Activated T-helper 17 cell treated with anti-CD3 and anti-CD28 coated beads, Interleukin-2, amount 50 U/mL, for 72 hours (primary cell): ENCODE measurements around the gene AKIRIN2. TPM values are rescaled to one million over a fixed set of nuclear protein-coding genes. Genes with fewer than 3 reads are reported as not detected.

Source experiments
- ATAC-seq: fragments of 150-1000 bp; cut with Tn5 transposase; replicated peaks from 2 replicates; pipeline ENCODE4 v1.10.0; 2021; ENCODE audit warnings: mild to moderate bottlenecking, moderate library complexity
- H3K27ac Mint-ChIP-seq: one replicate; pipeline ENCODE4 v1.8.0; 2022; ENCODE audit warnings: mixed read lengths
- H3K27me3 Mint-ChIP-seq: one replicate; pipeline ENCODE4 v1.8.0; 2022; ENCODE audit warnings: mixed read lengths
- H3K36me3 Mint-ChIP-seq: one replicate; pipeline ENCODE4 v1.8.0; 2022; ENCODE audit warnings: low read depth, mild to moderate bottlenecking, mixed read lengths
- H3K4me1 Mint-ChIP-seq: one replicate; pipeline ENCODE4 v1.8.0; 2022; ENCODE audit warnings: mixed read lengths
- H3K4me3 Mint-ChIP-seq: one replicate; pipeline ENCODE4 v1.8.0; 2022; ENCODE audit warnings: mild to moderate bottlenecking, mixed read lengths
- H3K9me3 Mint-ChIP-seq: one replicate; pipeline ENCODE4 v1.8.0; 2022; ENCODE audit warnings: mixed read lengths
- total RNA-seq, 2 donors: library from RNA; stranded (reverse); gene quantifications; one replicate each; pipeline ENCODE4 v1.2.3, GENCODE V29; 2022

AKIRIN2 gene
- total RNA-seq, 2 donors from 2014 or later: 80.5 to 82.2 TPM

DNA sequence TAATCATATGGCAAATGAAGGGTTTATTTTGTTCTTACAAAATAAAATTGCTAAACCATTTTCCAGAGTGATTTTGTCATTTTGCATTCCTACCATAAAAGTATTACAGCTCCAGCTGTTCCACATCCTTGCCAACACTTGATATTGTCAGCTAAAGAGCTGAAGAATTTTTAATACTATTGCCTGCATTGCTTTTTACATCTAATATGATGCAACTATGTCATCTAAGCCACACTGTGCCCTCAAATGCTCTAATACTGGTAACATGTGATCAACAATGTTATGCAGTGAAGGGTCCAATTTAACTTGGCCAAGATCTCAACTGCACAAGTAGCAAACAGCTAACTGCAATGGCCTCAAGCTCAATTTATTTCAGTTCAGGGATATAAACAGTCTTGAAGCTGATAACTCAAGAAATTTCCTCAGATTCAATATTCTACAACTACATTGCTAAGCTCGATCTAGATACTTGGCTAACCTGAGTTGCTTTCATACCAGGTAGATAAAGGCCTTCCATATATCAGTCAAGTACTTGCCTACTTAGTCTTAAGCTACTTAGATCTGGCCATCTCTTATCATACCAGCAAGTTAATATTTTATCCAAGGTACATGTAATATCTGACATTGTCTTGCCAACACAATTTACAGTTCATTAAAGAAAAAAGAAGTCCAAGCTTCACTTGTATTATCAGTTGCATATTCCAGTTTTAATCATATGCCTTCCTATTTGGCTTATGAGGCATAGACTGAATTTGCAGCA is 17.0 kb downstream of the AKIRIN2 start:
- no peaks in the 10 kb centered on the region for H3K27me3 Mint-ChIP-seq
- H3K4me1 Mint-ChIP-seq: peaks cover 29% of the 10 kb centered on the region
- H3K27ac Mint-ChIP-seq: peak overlapping the region; percentile 21
- H3K36me3 Mint-ChIP-seq: peaks cover 63% of the 10 kb centered on the region
- H3K4me3 Mint-ChIP-seq: no peak overlapping the region
- no peaks in the 10 kb centered on the region for H3K9me3 Mint-ChIP-seq
- no peak for ATAC-seq

DNA sequence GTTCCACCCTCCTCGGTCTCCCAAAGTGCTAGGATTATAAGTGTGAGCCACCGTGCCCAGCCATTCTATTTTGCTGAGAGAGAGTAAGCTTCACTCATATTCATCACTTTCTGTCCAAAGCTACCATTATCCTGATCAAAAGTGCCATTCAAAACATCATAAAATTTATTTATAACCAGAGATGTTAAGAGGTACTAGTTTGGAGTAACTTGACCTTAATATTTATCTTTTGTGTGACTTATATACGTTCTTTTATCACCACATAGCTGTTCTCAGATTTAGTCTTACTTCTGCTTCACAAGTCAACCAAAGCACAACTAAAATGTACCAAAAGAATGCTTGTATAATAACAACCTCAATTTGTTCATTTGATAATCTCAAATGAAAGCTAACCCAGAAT is 18.1 kb downstream of the AKIRIN2 start:
- Mint-ChIP-seq H3K27me3 (no peaks in the 10 kb centered on the region), H3K4me3 (peak overlapping the region; percentile 23), H3K27ac (no peak overlapping the region), H3K4me1 (peaks cover 29% of the 10 kb centered on the region), H3K36me3 (peaks cover 65% of the 10 kb centered on the region), H3K9me3 (no peaks in the 10 kb centered on the region)
- no peak for ATAC-seq

DNA sequence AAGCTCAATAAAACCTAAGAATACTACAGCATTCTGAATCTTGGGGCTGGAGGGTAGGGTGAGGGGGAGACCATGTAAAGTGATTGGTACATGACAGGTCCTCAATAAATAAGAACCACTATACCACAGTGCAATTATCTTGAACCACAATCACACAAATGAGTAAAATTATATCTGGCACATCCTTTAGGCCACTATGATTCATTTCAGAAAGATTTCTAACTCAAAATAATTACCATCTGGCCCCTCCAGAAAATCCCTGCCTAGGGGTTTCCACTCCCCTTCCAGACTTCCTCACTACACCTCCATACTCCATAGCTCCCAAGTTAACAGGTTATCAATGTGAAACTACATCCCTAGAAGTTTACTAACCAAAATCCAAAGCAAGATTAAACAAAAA is 19.7 kb downstream of the AKIRIN2 start:
- peaks cover 36% of the 10 kb centered on the region for H3K4me1 Mint-ChIP-seq
- H3K27ac Mint-ChIP-seq: peak overlapping the region; percentile 85
- no peaks in the 10 kb centered on the region for H3K9me3 Mint-ChIP-seq
- H3K36me3 Mint-ChIP-seq: peaks cover 80% of the 10 kb centered on the region
- no peaks in the 10 kb centered on the region for H3K27me3 Mint-ChIP-seq
- ATAC-seq: peak; percentile 95
- peak overlapping the region; percentile 32 for H3K4me3 Mint-ChIP-seq

DNA sequence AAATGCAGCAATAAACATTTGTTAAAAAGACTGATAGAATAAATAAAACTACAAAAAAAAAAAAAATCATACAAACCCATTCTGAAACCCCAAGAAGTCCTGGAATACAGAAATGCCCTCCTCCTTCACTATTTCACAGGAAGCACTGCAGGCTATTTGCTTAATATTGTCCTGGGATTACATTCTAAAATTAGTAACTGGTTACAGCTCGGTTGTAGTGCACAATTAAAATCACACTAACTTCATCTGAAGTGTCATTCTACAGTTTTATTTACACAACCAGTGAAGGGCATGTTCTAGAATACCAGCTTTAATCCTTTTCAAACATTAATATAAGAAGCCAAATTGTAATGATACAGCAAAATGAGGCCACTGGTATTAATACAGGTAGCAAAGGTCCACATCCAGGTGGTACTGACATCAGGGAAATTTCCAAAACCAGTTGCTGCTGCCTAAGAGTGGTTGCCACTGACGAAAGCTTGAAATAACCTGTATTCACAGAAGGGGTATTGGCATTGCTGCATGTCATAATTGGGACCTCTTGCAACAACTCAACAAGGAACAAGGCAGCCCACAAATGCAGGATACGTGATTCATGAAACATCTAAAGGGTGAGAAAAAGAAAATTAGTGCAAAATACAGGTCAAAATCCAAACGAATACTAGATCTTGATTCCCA is 26.9 kb downstream of the AKIRIN2 start:
- peak overlapping the region; percentile 67 for H3K27ac Mint-ChIP-seq
- no peak overlapping the region for H3K4me3 Mint-ChIP-seq
- no peaks in the 10 kb centered on the region for H3K27me3 Mint-ChIP-seq
- H3K4me1 Mint-ChIP-seq: peaks cover 18% of the 10 kb centered on the region
- H3K9me3 Mint-ChIP-seq: no peaks in the 10 kb centered on the region
- no peak for ATAC-seq
- H3K36me3 Mint-ChIP-seq: peaks cover 98% of the 10 kb centered on the region

DNA sequence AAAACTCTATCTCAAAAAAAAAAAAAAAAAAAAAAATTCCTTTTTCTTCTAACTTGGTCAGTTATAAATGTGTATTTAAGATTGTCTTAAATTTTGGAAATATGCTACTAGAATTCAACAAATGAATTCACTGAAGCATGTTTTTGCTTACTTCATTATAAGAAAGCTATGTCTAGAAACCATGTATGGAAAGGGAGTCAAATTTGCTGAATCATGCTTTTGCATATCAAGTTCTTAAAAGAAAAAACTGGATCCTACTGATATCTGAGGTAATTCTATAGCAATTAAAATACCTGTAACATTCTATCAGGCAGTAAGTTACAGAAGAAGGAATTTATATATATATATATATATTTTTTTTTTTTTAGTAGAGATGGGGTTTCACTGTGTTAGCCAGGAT is 27.7 kb downstream of the AKIRIN2 start:
- Mint-ChIP-seq H3K9me3 (no peaks in the 10 kb centered on the region), H3K36me3 (peaks cover 96% of the 10 kb centered on the region), H3K4me3 (no peak overlapping the region), H3K4me1 (peaks cover 22% of the 10 kb centered on the region), H3K27me3 (no peaks in the 10 kb centered on the region), H3K27ac (peak overlapping the region; percentile 67)
- ATAC-seq: no peak

DNA sequence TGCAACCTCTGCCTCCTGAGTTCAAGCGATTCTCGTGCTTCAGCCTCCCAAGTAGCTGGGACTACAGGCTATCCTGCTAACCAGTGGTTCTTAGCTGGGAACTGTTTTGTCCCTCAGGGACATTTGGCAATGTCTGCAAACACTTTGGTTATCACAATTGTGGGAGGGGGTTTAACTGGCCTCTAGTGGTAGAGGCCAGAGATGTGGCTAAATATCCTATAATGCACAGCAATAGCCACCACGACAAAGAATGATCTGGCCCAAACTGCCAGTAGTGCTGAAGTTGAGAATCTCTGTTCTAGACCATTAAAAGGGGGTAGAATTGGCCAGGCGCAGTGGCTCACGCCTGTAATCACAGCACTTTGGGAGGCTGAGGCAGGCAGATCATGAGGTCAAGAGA is 28.8 kb downstream of the AKIRIN2 start:
- no peak overlapping the region for H3K4me3 Mint-ChIP-seq
- no peak overlapping the region for H3K27ac Mint-ChIP-seq
- H3K27me3 Mint-ChIP-seq: no peaks in the 10 kb centered on the region
- no peak for ATAC-seq
- H3K36me3 Mint-ChIP-seq: peaks cover 86% of the 10 kb centered on the region
- H3K9me3 Mint-ChIP-seq: no peaks in the 10 kb centered on the region
- H3K4me1 Mint-ChIP-seq: peaks cover 22% of the 10 kb centered on the region

DNA sequence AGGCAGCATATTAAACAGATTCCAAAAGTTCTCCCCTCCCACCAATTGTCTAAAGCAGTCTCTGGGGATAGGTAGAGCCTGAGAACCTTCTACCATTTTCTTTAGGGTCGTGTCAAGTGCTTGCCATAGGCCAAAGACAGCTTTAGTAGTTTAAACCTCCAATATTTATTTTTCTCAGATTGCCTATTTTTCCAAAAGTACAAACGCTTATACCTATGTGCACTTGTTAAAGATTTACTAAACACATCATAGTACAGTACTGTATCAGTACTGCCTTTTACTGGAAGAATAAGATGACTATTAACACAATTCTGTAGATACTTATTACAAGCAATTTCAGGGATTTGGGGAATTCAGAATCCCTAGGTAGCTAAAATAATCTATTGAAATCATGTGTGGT is 29.4 kb downstream of the AKIRIN2 start:
- no peaks in the 10 kb centered on the region for H3K9me3 Mint-ChIP-seq
- H3K27ac Mint-ChIP-seq: peak overlapping the region; percentile 9
- no peaks in the 10 kb centered on the region for H3K27me3 Mint-ChIP-seq
- ATAC-seq: no peak
- peaks cover 18% of the 10 kb centered on the region for H3K4me1 Mint-ChIP-seq
- H3K36me3 Mint-ChIP-seq: peaks cover 86% of the 10 kb centered on the region
- no peak overlapping the region for H3K4me3 Mint-ChIP-seq

DNA sequence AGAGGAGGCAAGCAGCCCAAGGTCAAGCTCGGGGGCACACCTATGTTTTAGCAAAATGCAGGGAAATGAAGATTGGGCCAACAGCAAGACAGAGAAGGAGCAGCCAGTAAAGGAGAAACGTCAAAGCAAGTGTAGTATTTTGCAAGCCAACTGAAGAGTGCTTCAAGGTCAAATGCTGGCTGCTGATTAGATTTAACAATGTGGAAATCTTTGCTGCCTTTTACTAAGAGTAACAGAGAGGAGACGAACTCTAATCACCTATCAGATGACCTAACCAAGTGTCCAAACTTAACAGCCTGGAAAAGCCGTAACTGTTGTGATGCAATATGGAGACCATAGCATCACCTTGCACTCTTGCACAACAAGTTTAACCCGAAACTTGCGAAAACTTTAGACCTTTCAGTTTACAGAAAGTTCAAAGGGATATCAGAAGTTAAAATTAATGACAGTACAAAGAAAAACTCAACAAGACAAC is 30.4 kb downstream of the AKIRIN2 start:
- H3K36me3 Mint-ChIP-seq: peaks cover 86% of the 10 kb centered on the region
- H3K27me3 Mint-ChIP-seq: no peaks in the 10 kb centered on the region
- peak overlapping the region; percentile 9 for H3K27ac Mint-ChIP-seq
- no peak for ATAC-seq
- H3K4me1 Mint-ChIP-seq: peaks cover 15% of the 10 kb centered on the region
- no peak overlapping the region for H3K4me3 Mint-ChIP-seq
- no peaks in the 10 kb centered on the region for H3K9me3 Mint-ChIP-seq

DNA sequence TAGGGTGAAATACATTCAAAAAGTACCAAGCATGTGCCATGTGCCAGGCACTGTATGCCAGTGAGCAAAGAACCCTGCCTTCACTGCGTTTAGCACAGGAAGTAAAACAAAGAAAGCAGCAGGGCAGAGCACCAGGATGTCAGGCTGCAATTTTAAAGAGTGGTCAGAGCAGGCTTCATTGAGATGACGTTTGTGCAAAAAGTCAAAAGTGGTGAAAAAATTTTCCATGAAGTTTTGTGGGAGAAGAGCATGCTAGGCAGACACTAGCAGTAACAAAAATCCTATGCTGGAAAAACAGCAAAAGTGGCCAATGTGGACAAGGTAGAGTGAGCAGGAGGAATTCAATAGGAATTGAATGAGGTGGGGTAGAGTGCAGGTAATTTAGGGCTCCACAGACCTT is 31.3 kb downstream of the AKIRIN2 start:
- no peak for ATAC-seq
- H3K4me1 Mint-ChIP-seq: peaks cover 15% of the 10 kb centered on the region
- no peak overlapping the region for H3K4me3 Mint-ChIP-seq
- H3K9me3 Mint-ChIP-seq: no peaks in the 10 kb centered on the region
- H3K27me3 Mint-ChIP-seq: no peaks in the 10 kb centered on the region
- H3K27ac Mint-ChIP-seq: peak overlapping the region; percentile 9
- H3K36me3 Mint-ChIP-seq: peaks cover 82% of the 10 kb centered on the region

DNA sequence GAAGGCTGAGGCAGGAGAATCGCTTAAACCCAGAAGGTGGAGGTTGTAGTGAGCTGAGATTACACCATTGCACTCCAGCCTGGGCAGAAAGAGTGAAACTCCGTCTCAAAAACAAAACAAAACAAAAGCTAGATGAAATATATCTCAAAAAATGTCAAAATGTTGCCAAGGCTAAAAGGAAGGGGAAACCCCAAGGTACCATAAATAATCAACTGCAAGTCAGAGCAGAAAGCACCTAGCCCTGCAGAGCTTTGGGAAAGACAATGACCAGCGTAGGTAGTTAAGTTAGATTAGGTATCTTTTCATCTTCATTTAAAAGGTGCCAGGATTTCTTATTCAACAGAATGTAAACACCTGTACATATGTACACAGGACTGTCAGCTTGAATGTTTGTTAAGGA is 33.0 kb downstream of the AKIRIN2 start:
- Mint-ChIP-seq H3K4me1 (peaks cover 15% of the 10 kb centered on the region), H3K27ac (no peak overlapping the region), H3K4me3 (no peak overlapping the region), H3K27me3 (no peaks in the 10 kb centered on the region), H3K36me3 (peaks cover 65% of the 10 kb centered on the region), H3K9me3 (no peaks in the 10 kb centered on the region)
- no peak for ATAC-seq

DNA sequence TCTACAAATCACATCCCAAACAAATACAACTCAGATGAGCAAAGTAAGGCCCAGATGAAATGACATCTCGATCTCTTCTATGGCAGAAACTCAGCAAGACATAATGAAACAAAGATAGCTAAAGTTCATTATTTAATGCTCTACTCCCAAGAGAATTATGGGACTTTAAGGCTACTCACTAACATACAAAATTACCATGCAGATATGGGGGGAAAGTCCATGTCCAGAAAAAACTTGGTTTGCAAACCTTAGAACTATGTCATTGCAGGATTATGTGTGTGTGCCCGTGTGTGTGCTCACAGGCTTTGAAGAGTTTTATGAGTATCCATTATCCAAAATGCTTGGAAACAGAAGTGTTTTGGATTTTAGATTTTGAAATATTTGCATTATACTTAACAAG is 34.0 kb downstream of the AKIRIN2 start:
- H3K9me3 Mint-ChIP-seq: no peaks in the 10 kb centered on the region
- no peak overlapping the region for H3K4me3 Mint-ChIP-seq
- H3K36me3 Mint-ChIP-seq: peaks cover 65% of the 10 kb centered on the region
- no peak overlapping the region for H3K27ac Mint-ChIP-seq
- H3K27me3 Mint-ChIP-seq: no peaks in the 10 kb centered on the region
- peaks cover 15% of the 10 kb centered on the region for H3K4me1 Mint-ChIP-seq
- ATAC-seq: no peak

DNA sequence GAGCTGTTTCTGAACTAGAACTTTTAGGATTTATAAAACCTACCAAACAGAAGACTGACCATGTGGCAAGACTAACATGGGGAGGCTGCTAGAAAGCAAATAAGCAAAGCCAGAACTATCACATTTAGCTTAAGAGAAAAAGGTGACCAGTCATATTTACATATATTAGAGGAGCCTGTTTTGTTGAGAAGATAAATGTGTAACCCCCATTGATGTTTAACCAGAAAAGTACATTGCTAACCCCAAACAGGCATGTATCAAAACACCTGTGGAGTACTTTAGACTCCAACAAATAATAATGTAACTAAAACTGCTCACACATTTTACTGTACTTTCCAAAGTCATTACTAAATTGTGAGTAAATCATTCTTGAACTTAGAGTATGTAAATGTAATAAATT is 35.0 kb downstream of the AKIRIN2 start:
- H3K27me3 Mint-ChIP-seq: no peaks in the 10 kb centered on the region
- H3K36me3 Mint-ChIP-seq: peaks cover 65% of the 10 kb centered on the region
- no peak overlapping the region for H3K4me3 Mint-ChIP-seq
- H3K4me1 Mint-ChIP-seq: peaks cover 15% of the 10 kb centered on the region
- no peak overlapping the region for H3K27ac Mint-ChIP-seq
- no peaks in the 10 kb centered on the region for H3K9me3 Mint-ChIP-seq
- no peak for ATAC-seq

DNA sequence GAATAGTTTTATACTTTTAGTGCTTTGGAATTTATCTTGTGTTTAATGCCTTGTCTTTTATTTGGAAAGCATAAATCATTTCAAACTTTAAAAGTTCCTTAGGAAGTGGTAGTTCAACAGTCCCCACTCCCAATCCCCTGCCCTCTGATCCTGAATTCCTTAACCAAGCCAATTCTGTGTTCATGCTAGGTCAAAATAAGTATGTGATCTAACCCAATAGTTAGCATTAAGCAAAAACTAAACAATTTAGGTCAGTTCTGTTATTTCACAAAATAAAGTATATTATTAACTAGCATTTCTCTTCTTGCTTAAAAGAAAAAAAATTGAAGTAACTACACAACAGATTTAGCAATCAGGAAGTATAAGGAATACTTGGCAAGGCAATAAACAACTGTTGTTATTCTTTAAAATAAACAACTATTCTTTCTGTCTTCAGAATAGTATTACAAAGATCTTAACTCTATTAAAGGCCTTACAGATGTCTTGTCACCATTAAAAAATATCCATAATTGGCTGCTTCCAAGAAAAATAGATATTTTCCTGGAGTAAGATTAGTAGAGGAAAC is 37.0 kb downstream of the AKIRIN2 start:
- Mint-ChIP-seq H3K27me3 (no peaks in the 10 kb centered on the region), H3K9me3 (no peaks in the 10 kb centered on the region), H3K36me3 (peaks cover 65% of the 10 kb centered on the region), H3K27ac (no peak overlapping the region), H3K4me3 (no peak overlapping the region), H3K4me1 (peaks cover 4% of the 10 kb centered on the region)
- no peak for ATAC-seq

DNA sequence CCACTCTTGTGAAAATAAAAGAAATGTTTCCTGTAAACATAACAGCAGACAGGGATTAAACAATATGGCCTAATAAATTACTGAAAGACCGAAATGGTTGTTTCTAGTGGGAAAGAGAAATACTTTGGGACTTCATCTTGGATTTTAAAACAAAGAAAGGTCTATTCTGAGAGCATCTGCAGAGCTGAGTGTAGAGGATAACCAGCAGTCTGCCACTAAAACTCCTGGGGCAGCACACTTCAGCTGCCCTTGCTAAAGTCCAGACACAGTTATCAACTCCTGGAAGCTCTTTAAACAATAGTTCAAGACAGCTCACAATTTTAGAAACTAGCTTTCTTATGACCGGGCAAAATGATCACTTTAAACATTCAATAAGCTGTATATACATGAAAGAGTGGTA is 38.6 kb downstream of the AKIRIN2 start:
- no peak for ATAC-seq
- Mint-ChIP-seq H3K36me3 (peaks cover 73% of the 10 kb centered on the region), H3K27me3 (no peaks in the 10 kb centered on the region), H3K4me1 (no peaks in the 10 kb centered on the region), H3K4me3 (no peak overlapping the region), H3K9me3 (no peaks in the 10 kb centered on the region), H3K27ac (peak overlapping the region; percentile 11)

DNA sequence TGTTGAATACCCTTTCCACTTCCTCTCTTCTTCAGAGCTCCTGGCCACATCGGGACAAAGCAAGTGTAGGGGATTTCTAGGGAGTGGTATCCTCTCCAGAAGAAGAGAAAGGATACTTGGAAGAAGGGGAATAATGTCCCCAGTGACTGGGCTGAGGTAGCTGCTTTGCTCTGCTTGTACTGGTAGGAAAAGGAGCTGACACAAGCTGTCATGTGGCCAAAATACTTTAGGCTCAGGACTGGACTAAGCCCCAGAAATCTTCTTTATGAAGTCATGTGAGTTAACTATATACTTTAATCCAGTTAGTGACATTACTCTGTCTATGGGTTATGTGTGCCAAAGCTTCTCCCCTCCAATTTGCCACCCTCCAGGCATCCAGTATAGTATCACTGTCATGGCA is 40.5 kb downstream of the AKIRIN2 start:
- Mint-ChIP-seq H3K4me3 (no peak overlapping the region), H3K9me3 (no peaks in the 10 kb centered on the region), H3K27ac (peak overlapping the region; percentile 5), H3K4me1 (peaks cover 6% of the 10 kb centered on the region), H3K36me3 (peaks cover 74% of the 10 kb centered on the region), H3K27me3 (no peaks in the 10 kb centered on the region)
- no peak for ATAC-seq
